WERI-Rb-1 (cell line): ENCODE measurements around the gene RAB42.
A peak's percentile ranks its signal among the peaks of the same experiment; 100 is the strongest.
"Not testable (repeated sequence)": the region's sequence is repeated elsewhere in the genome, so short reads cannot be mapped to it uniquely, and the experiment has no call there.

Source experiments
- DNase-seq: peaks from one replicate; pipeline ENCODE4 v3.0.0-alpha.2; 2020
- H3K27ac ChIP-seq: fragments of 250-450 bp; sonication (Bioruptor Pico); 2 replicates; pipeline ENCODE4 v1.5.1; 2020; ENCODE audit warnings: mild to moderate bottlenecking, moderate library complexity
- H3K27me3 ChIP-seq: fragments of 250-450 bp; sonication (Bioruptor Pico); 2 replicates; pipeline ENCODE4 v1.5.1; 2021; ENCODE audit warnings: mild to moderate bottlenecking, low read depth, moderate library complexity; ENCODE audit not compliant: insufficient read depth, severe bottlenecking
- H3K36me3 ChIP-seq: fragments of 250-450 bp; sonication (Bioruptor Pico); 2 replicates; pipeline ENCODE4 v1.5.1; 2020; ENCODE audit warnings: mild to moderate bottlenecking, moderate library complexity
- H3K4me3 ChIP-seq: 2 replicates; pipeline ENCODE4 v1.5.1; 2011; ENCODE audit warnings: low read depth, mild to moderate bottlenecking, control low read depth, low read length
- H3K9me3 ChIP-seq: fragments of 250-450 bp; sonication (Bioruptor Pico); 2 replicates; pipeline ENCODE4 v1.5.1; 2021; ENCODE audit warnings: mild to moderate bottlenecking, moderate library complexity; ENCODE audit not compliant: severe bottlenecking
- TF ChIP-seq, protein P1 (sequence below): IDR thresholded peaks from 2 replicates; pipeline ENCODE4 v1.5.1; 2011; ENCODE audit warnings: low read depth, mild to moderate bottlenecking, control low read depth, inconsistent platforms, low read length

RAB42 gene

DNA sequence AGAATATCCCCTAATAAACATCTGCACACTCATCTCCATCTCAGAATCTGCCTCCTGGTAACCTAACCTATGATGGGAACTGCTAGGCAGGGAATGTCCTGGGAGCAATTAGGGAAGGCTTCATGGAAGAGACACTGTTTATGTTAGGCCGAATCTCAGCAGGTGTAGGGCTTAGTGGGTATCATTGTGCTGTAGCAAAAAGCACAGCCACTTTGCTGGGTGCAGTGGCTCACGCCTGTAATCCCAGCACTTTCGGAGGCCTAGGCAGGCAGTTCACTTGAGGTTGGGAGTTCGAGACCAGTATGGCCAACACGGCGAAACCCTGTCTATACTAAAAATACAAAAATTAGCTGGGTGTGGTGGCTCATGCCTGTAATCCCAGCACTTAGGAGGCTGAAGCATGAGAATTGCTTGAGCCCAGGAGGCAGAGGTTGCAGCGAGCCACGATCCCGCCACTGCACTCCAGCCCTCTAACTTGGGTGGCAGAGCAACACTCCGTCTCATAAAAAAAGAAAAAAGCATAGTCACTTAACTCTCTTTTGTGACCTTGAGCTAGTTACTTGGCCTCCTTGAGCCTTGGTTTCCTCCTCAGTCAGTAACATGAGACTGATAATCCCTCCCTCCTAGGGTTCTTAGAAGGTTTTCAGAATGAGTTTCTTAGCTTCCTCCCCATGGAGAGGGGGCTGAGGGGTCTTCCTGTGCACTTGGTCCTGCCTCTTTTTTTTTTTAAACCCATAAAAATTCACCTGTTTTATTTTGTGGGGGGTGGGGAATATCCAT lies 3.5 kb downstream of the RAB42 start:
- Histone ChIP-seq H3K27ac (no peak overlapping the region), H3K27me3 (no peaks in the 10 kb centered on the region)
- DNase-seq: no peak

DNA sequence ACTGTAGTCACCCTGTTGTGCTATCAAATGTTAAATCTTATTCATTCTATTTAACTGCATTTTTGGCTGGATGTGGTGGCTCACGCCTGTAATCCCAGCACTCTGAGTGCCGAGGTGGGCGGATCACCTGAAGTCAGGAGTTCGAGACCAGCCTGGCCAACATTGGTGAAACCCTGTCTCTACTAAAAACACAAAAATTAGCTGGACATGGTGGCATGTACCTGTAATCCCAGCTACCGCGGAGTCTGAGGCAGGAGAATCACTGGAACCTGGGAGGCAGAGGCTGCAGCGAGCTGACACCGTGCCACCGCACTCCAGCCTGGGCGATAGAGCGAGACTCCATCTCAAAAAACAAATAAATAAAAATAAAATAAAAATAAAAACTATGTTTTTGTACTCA lies 4.2 kb downstream of the RAB42 start:
- not testable (repeated sequence) for H3K4me3 ChIP-seq, H3K27me3 ChIP-seq, H3K9me3 ChIP-seq, DNase-seq, H3K36me3 ChIP-seq, H3K27ac ChIP-seq

More for the DNA sequence above, 3.5 kb downstream of the RAB42 start:
- no peaks in the 10 kb centered on the region for H3K9me3 ChIP-seq
- TF ChIP-seq, protein P1, sequence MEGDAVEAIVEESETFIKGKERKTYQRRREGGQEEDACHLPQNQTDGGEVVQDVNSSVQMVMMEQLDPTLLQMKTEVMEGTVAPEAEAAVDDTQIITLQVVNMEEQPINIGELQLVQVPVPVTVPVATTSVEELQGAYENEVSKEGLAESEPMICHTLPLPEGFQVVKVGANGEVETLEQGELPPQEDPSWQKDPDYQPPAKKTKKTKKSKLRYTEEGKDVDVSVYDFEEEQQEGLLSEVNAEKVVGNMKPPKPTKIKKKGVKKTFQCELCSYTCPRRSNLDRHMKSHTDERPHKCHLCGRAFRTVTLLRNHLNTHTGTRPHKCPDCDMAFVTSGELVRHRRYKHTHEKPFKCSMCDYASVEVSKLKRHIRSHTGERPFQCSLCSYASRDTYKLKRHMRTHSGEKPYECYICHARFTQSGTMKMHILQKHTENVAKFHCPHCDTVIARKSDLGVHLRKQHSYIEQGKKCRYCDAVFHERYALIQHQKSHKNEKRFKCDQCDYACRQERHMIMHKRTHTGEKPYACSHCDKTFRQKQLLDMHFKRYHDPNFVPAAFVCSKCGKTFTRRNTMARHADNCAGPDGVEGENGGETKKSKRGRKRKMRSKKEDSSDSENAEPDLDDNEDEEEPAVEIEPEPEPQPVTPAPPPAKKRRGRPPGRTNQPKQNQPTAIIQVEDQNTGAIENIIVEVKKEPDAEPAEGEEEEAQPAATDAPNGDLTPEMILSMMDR: no peak
- no peaks in the 10 kb centered on the region for H3K36me3 ChIP-seq
- H3K4me3 ChIP-seq: no peak overlapping the region

- Histone ChIP-seq H3K27ac (no peak overlapping the region), H3K9me3 (no peaks in the 10 kb centered on the region), H3K27me3 (no peaks in the 10 kb centered on the region), H3K4me3 (no peak overlapping the region), H3K36me3 (peaks cover 21% of the 10 kb centered on the region)
- no peak for DNase-seq
- TF ChIP-seq, protein P1: no peak
Measured at GRCh38 chr1:28601696-28602095, 9.6 kb downstream of the RAB42 start.

DNA sequence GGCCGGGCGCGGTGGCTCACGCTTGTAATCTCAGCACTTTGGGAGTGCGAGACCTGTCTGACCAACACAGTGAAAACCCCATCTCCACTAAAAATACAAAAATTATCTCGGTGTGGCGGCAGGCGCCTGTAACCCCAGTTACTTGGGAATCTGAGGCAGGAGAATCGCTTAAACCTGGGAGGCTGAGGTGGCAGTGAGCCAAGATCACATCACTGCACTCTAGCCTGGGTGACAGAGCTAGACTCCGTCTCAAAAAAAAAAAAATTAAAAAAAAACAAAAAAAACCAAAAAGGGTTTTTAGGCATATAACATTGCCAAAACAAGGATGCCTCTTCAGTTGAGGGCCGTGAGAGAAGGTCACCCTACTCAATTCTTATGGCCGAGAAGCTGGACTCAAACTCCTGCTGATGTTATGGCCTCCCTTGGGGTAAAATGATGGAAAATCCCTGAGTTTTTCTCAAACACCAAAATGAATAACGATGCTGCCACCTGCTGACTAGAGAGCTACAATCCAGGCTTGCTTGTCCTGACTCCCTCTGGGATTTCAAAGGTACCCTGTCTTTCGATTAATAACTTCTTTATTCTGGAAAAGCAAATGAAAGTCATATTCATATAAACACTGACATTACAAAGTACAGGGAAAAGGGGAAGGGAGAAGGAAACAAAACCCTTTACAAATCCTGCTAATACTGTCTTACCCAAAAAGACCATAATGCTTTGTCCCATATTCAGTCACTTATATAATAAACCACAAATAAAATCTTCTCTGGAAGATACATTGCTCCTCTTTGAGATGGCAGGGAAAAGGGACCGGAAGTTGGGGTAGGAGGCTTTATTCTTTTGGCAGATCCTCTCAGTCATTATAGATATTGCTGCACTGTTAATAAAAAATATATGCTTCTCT lies 10.7 kb downstream of the RAB42 start:
- TF ChIP-seq, protein P1: peak; percentile 60
- Histone ChIP-seq H3K4me3 (no peak overlapping the region), H3K36me3 (peaks cover 21% of the 10 kb centered on the region), H3K27me3 (no peaks in the 10 kb centered on the region), H3K9me3 (no peaks in the 10 kb centered on the region), H3K27ac (no peak overlapping the region)
- DNase-seq: peak; percentile 59

DNA sequence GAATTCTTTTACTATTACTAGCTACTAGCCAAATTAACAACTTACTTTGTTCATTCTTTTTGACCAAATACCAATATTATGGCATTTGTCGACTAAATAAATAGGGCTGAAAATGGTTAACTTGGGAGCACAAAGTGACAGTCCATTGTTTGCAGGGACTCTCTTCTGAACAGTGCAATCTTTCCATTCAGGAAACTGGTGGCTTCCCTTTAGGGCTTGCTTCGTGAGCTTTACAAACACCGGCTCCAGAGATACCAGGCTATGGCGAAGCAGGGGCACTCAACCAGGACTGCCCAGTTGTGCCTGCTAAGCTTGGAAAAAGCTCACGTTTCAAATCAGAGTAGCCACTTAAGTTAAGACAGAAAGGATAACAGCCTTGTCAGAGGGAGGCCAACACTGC lies 12.3 kb downstream of the RAB42 start:
- Histone ChIP-seq H3K9me3 (no peaks in the 10 kb centered on the region), H3K27ac (no peak overlapping the region), H3K4me3 (no peak overlapping the region), H3K36me3 (peaks cover 21% of the 10 kb centered on the region), H3K27me3 (no peaks in the 10 kb centered on the region)
- TF ChIP-seq, protein P1: no peak
- DNase-seq: no peak

- peaks cover 21% of the 10 kb centered on the region for H3K36me3 ChIP-seq
- no peak overlapping the region for H3K27ac ChIP-seq
- no peak overlapping the region for H3K4me3 ChIP-seq
- DNase-seq: no peak
- TF ChIP-seq, protein P1: no peak
- H3K27me3 ChIP-seq: no peaks in the 10 kb centered on the region
- no peaks in the 10 kb centered on the region for H3K9me3 ChIP-seq
Measured at GRCh38 chr1:28604962-28605361, 12.9 kb downstream of the RAB42 start.
